HG02571 (cell line): ENCODE data around the gene DDX3X.
"Not testable (repeated sequence)": the region's sequence is repeated elsewhere in the genome, so short reads cannot be mapped to it uniquely, and the experiment has no call there.

Experiments used
- ATAC-seq: cut with Tn5 transposase; IDR thresholded peaks from one replicate; pipeline ENCODE4 v1.9.1; 2021; ENCODE audit warnings: mild to moderate bottlenecking, moderate library complexity; ENCODE audit not compliant: unreplicated experiment

Gene DDX3X

GRCh38 chrX:41411222-41411621 lies 77.3 kb downstream of the DDX3X start:
- not testable (repeated sequence) for ATAC-seq

GRCh38 chrX:41412261-41413081 lies 78.5 kb downstream of the DDX3X start:
- ATAC-seq = no peak
